Suprapubic skin (tissue), 3 donors: Measurements from ENCODE around the gene CNTFR.

Experiments
- CTCF ChIP-seq, 2 donors: fragments of 200-600 bp in 1 of 2; fragments of 450-650 bp in 1 of 2; sonication (generic) in 1 of 2; IDR thresholded peaks; one replicate each; pipeline ENCODE4 v1.5.1; 2016 to 2019; ENCODE audit warnings: antibody characterized with exemption in 2 of 2, mild to moderate bottlenecking in 1 of 2, moderate library complexity in 1 of 2
- EP300 ChIP-seq: sonication (generic); formaldehyde crosslinking; IDR thresholded peaks from one replicate; pipeline ENCODE4 v1.6.1; 2017; ENCODE audit warnings: antibody characterized with exemption

- no peak for TF ChIP-seq CTCF (IDR thresholded peaks at IDR 0.05)
- no peak for TF ChIP-seq EP300
Observed at GRCh38 chr9:34546102-34546833, 43.3 kb downstream of the CNTFR start.
